ENCODE results near the gene EXOC1L.

- TF ChIP-seq CTCF (IDR thresholded peaks at IDR 0.05): no peak
- no peak for TF ChIP-seq MAFK (IDR thresholded peaks at IDR 0.05; ENCODE audit: partially characterized antibody)
- no peak for TF ChIP-seq CHD4 (IDR thresholded peaks at IDR 0.05; ENCODE audit: borderline replicate concordance)
Observed at GRCh38 chr4:55781341-55781740, 38.2 kb upstream of the EXOC1L start.

Data from A549 (cell line).